Stimulated activated CD4-positive, alpha-beta T cell treated with anti-CD3 and anti-CD28 coated beads, Interleukin-1b, Interleukin-23, amount 100 ng/mL, for 1 hour (primary cell): Measurements from ENCODE around the gene PTGES3.

Source experiments
- DNase-seq, 2 donors: peaks; one replicate each; pipeline ENCODE4 v3.0.0-alpha.2; 2020; ENCODE audit warnings: low read depth in 2 of 2

Gene PTGES3

DNA sequence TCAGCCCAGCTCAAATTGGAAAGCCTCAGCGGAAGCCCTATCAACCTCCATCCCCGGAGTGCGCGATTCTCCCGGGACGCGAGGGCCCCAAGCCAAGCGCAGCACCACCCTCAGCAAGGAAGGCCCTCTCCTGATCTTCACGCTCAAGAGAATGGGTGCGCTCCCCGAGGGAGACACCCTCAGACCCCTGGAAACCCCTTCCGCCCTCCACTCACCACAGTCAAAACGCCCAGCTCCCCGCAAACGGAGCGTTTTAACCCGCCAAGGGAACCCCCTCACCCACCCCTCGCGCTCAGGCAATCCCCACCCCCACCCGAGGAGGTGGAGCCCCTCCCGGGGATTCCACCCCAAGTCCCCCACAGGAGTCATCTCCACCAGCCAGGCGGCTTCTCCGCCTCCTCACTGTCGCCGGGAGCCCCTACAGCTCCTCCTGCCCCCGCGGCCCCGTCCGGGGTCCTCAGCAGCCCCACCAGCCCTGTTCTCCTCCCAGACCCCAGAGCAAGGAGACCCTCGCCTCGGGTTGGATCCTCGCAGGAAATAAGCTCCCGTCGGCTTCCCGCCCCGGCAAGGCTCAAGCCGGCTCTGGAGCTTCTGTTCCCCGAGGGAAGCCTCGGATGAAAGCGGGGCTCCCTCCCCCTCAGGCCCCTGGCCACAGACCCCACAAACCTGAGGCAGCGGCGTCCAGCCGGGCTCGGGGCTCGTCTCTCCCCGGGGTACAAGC, 58.5 kb downstream of the PTGES3 start:
- peak in 1 of 2 donors; percentile 53 for DNase-seq

DNA sequence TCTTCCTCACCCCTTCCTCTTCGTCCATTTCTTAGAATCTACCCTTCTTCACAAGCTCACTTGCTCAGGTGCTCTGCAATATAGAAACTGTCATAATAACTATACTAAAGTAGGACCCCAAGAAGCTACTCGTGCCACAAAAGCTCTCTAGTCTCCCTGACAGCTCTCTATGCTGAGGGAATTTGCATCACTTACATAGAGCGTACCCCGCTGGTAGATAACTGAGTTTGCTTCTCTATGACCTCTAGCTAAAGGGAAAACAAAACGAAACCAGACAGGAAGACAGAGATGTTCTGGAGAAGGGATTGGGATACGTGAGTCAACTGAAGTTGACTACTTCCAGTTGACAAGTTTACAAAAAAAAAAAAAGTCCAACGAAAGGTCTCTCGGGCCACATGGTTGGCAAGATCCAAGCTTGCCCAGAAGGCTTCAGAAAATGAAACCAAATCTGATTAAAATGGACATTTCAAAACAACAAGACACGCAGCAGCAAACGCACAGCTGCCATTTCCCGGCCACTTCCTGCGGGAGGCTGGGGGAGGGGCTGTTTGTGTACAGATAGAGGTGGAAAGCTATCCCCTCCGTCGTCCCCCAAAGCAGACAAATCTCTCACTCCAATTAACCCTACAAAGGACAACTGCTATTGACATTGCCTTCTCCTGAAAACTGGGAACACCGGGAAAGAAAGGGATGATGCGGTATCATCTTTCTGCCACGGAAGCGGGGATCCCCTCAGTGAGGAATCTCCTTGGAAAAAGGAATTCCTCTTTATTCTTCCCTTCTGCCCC, 59.2 kb downstream of the PTGES3 start:
- DNase-seq, result no peak

DNA sequence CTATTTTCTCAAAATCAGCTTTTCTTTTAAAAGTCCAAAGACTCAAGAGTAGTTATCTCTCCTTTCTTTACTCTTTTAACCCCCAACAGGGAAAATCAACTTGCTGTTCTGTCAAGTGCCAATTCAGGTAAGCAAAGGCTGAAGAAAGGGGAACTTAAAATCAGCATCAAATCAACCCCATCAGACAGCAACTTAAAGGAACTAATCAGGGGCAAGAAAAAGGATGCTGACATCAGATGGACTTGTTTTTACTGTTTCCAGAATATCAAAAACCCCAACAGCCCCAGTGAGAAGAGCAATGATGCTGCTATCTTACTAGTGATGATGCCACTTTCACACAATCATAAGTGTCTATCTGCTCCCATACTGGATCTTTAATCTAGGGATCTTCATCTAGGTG, 61.4 kb downstream of the PTGES3 start:
- DNase-seq, result no peak

DNA sequence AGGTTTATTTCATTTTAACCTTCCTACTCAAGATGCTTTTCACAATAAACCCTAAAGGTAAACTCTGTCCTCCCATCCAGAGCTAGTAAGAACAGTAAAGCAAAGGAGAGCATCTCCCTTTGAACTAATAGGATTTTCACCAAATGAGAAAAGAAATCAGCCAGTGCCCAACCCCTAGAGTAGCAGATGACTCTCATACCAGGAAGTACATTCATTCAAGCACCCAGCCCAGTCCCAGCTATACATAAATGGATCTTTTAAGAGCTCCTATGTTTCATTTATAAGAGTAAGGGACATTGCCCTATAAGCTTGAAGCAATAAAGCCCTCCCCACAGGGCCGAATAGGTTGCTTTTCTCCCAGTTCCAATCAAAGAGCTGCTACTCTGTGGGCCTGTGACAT, 65.5 kb downstream of the PTGES3 start:
- no peak for DNase-seq

DNA sequence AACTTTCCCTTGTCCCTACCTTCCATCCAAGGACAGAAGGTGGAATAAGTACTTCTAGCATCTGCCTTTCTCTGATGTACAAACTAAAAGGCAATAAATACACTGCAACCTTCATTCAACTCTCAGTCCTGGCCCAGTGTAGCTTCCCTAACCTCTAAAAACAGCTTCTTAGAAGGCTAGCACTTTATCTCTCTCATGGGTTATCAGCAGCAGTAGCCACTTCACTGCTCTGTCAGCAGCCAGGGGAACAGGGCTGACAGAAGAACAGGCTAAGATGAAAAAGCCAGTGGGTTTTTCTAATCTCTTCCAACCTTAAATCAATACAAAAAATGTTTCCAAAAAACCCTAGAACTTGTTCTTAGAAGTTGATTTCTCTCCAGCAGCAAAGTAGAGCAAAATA, 71.2 kb downstream of the PTGES3 start:
- no peak for DNase-seq

DNA sequence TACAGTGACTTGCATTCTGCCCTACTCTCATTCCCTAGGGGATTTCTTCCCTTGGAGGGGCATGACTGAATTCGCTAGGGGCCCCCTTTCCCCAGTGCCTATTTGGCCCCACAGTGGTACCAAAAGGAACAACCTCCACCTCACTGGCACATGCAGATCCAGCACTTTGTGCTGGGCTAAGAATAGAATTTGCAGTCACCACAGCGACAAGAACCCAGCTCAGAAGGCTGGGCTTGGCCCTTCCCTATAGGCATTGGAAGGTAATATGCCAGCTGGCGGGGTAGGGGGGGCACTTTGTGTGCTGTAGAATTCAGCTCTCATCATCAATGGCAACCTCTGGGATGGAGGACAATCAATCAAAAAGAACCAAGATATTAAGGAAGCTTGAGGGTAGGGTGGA, 71.8 kb downstream of the PTGES3 start:
- no peak for DNase-seq

DNA sequence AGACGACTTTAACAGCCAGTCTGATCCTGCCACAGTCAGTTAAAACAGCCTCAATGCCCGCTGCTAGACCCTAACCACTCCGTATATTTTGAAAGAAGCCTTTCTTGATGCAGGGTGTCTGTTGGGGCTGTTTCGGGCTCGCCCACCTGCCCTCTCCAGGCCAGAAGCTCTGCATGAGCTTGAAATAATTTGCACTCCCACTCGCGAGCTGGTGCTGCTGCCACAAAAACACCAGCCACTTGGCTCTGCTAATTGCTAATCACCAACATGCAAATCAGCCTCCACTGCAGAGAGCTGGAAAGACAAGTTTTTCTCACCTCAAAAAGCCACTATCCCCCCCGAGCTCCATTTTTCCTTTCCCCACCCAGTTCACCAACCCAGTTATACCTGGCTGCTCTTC, 73.5 kb downstream of the PTGES3 start:
- no peak for DNase-seq
